K562 (cell line): ENCODE measurements around the gene SCUBE1. TPM values are rescaled to one million over a fixed set of nuclear protein-coding genes. Genes with fewer than 3 reads are reported as not detected.

Experiments
- ATAC-seq: fragments of 200-7000 bp; cut with Tn5 transposase; 3 replicates; pipeline ENCODE4 v1.9.1; 2020; ENCODE audit warnings: moderate library complexity
- BruUV-seq: library from RNA; stranded (reverse); fragments of 400-500 nt; replicated peaks from 2 replicates; lab custom pipeline; 2021; lab: Mats Ljungman, UMichigan
- CTCF ChIA-PET: fragments of 300-600 bp; formaldehyde crosslinking; extraction: SDS; loops from one replicate; lab custom pipeline; 2021; ENCODE audit warnings: low intra/inter-chr PET ratio; lab: Yijun Ruan, JAX
- POLR2A ChIA-PET: fragments of 300-600, 350-650 bp; sonication (Branson Sonifier 250); formaldehyde crosslinking; extraction: SDS; loops from one replicate; lab custom pipeline; 2021; ENCODE audit warnings: antibody characterized with exemption, inconsistent platforms; lab: Yijun Ruan, JAX
- DNase-seq, 4 experiments: peaks; one replicate each; pipeline versions ENCODE4 v3.0.0 to v3.0.0-alpha.2; 2011 to 2018; ENCODE audit warnings: low spot score in 3 of 4, mixed read lengths in 3 of 4; ENCODE audit errors: extremely low read depth in 1 of 4
- FAIRE-seq: peaks from 2 replicates; lab custom pipeline; 2011; peaks lifted over from hg19 to GRCh38; lab: Jason Lieb, UNC
- H2AFZ ChIP-seq: 2 replicates; pipeline ENCODE4 v1.6.0; 2011; ENCODE audit warnings: low read depth, low read length, control low read depth, inconsistent platforms
- H3K27ac ChIP-seq: fragments of 200-600 bp; 3 replicates; pipeline ENCODE4 v1.8.0; 2011; ENCODE audit warnings: low read depth, mild to moderate bottlenecking, control low read depth, inconsistent platforms, low read length, moderate library complexity, mixed read lengths; ENCODE audit errors: extremely low read depth
- H3K27me3 ChIP-seq, 2 experiments: fragments of 300-600 bp in 1 of 2; 2 replicates in 1 of 2; 3 replicates in 1 of 2; pipeline versions ENCODE4 v1.6.0 to v1.8.0; 2011; ENCODE audit warnings: inconsistent platforms in 2 of 2, low read length in 2 of 2, mild to moderate bottlenecking in 1 of 2, mixed read lengths in 1 of 2, moderate library complexity in 1 of 2; ENCODE audit not compliant: control insufficient read depth in 2 of 2, insufficient read depth in 2 of 2
- H3K36me3 ChIP-seq: fragments of 300-600 bp; 3 replicates; pipeline ENCODE4 v1.8.0; 2011; ENCODE audit warnings: mild to moderate bottlenecking, low read length, inconsistent platforms; ENCODE audit not compliant: control insufficient read depth, insufficient read depth
- H3K4me1 ChIP-seq, 2 experiments: fragments of 200-600 bp in 1 of 2; replicated peaks in 1 of 2; 2 replicates in 1 of 2; 3 replicates in 1 of 2; pipeline versions ENCODE4 v1.5.1 to v1.8.0; 2011; ENCODE audit warnings: inconsistent platforms in 2 of 2, low read length in 2 of 2, mild to moderate bottlenecking in 1 of 2, mixed read lengths in 1 of 2, moderate library complexity in 1 of 2; ENCODE audit not compliant: control insufficient read depth in 2 of 2, insufficient read depth in 2 of 2
- H3K4me2 ChIP-seq: 2 replicates; pipeline ENCODE4 v1.6.1; 2011; ENCODE audit warnings: low read length, control low read depth, inconsistent platforms, mixed read lengths; ENCODE audit not compliant: insufficient read depth
- H3K4me3 ChIP-seq: fragments of 200-600 bp; sonication (generic), shearing (Covaris generic); 2 replicates; pipeline ENCODE4 v1.5.1; 2016; ENCODE audit warnings: control low read depth, inconsistent platforms
- H3K79me2 ChIP-seq: fragments of 200-600 bp; 3 replicates; pipeline ENCODE4 v1.8.0; 2011; ENCODE audit warnings: low read length, inconsistent platforms; ENCODE audit not compliant: control insufficient read depth, insufficient read depth
- H3K9ac ChIP-seq, 2 experiments: 2 replicates each; pipeline versions ENCODE4 v1.6.0 to v1.6.1; 2011; ENCODE audit warnings: low read depth in 2 of 2, low read length in 2 of 2, control low read depth in 1 of 2, inconsistent platforms in 1 of 2, mild to moderate bottlenecking in 1 of 2, mixed read lengths in 1 of 2; ENCODE audit not compliant: insufficient read depth in 1 of 2
- H3K9me1 ChIP-seq: one replicate; pipeline ENCODE4 v1.6.0; 2011; ENCODE audit warnings: inconsistent platforms, mild to moderate bottlenecking, low read length, moderate library complexity; ENCODE audit not compliant: control insufficient read depth, insufficient read depth
- H3K9me3 ChIP-seq: replicated peaks from 2 replicates; pipeline ENCODE4 v1.5.1; 2011; ENCODE audit warnings: low read depth, low read length, inconsistent platforms; ENCODE audit not compliant: control insufficient read depth, insufficient read depth
- H4K20me1 ChIP-seq: replicated peaks from 2 replicates; pipeline ENCODE4 v1.6.1; 2011; ENCODE audit warnings: low read length, inconsistent platforms, mixed read lengths; ENCODE audit not compliant: control insufficient read depth, insufficient read depth
- DDX20 ChIP-seq: fragments of 450-650 bp; IDR thresholded peaks from 2 replicates; pipeline ENCODE4 v1.6.1; 2016; ENCODE audit warnings: missing genetic modification characterization, low read depth, mild to moderate bottlenecking, missing compliant biosample characterization, moderate library complexity
- KDM5B ChIP-seq: fragments of 200-600 bp; sonication (generic); IDR thresholded peaks from 2 replicates; pipeline ENCODE4 v1.6.1; 2012; ENCODE audit warnings: low read depth, mild to moderate bottlenecking, moderate library complexity, low read length, control low read depth, inconsistent platforms; ENCODE audit not compliant: insufficient replicate concordance
- SNRNP70 ChIP-seq: fragments of 200-400 bp; formaldehyde crosslinking; optimal IDR thresholded peaks from 2 replicates; pipeline ENCODE3; 2017; ENCODE audit warnings: low read depth, low read length
- SPI1 ChIP-seq: IDR thresholded peaks from 2 replicates; pipeline ENCODE4 v1.6.1; 2011; ENCODE audit warnings: low read depth, low read length, control low read depth, borderline replicate concordance
- SUPT5H ChIP-seq: fragments of 450-650 bp; IDR thresholded peaks from 2 replicates; pipeline ENCODE4 v1.6.1; 2016
- WGBS: fragments of 100-300 bp; shearing (Covaris generic); methylation state at CpG from one replicate; pipeline ENCODE4 v1.1.6; 2016; ENCODE audit warnings: low coverage, mixed read lengths; ENCODE audit not compliant: insufficient coverage; ENCODE audit errors: missing lambda C conversion rate; 5-methylcytosine and 5-hydroxymethylcytosine counted together
- in situ Hi-C: fragments of 300-500 bp; cut with MboI; formaldehyde crosslinking; loops from 4 replicates; pipeline ENCODE4 v1.15.0; 2018; ENCODE audit warnings: inconsistent platforms, mixed read lengths
- intact Hi-C: fragments of 100-400 bp; cut with micrococcal nuclease; formaldehyde crosslinking; loops from 2 replicates; pipeline ENCODE4 v1.14.2; 2022
- polyA plus RNA-seq, 8 experiments: library from polyadenylated mRNA; depleted of rRNA in 4 of 8; stranded (reverse) in 5 of 8; unstranded in 3 of 8; fragments of >200 nt; fragmentation: Nextera tagmentation in 2 of 8; fragmentation: Illumina TruSeq in 1 of 8; extraction: Ambion mirVana in 2 of 8; extraction: Trizol in 1 of 8; gene quantifications; 2 replicates each; pipeline versions ENCODE4 v1.2.1 to v1.2.3, GENCODE V29; 2011 to 2014; ENCODE audit warnings: inconsistent platforms in 1 of 8, missing spikeins in 1 of 8
- total RNA-seq, 7 experiments: library from RNA; depleted of rRNA in 6 of 7; stranded (reverse); fragments of >200 nt in 6 of 7; fragmentation: Illumina TruSeq in 2 of 7; extraction: Trizol in 2 of 7; gene quantifications; 2 replicates each; pipeline versions ENCODE4 v1.2.1 to v1.2.3, GENCODE V29; 2011 to 2021; ENCODE audit warnings: low replicate concordance in 1 of 7
- TF ChIP-seq, protein P1 (sequence below): fragments of 250-450 bp; sonication (Bioruptor Pico); IDR thresholded peaks from 2 replicates; pipeline ENCODE4 v1.8.0; 2022; ENCODE audit warnings: moderate library complexity, mild to moderate bottlenecking, inconsistent platforms
- TF ChIP-seq, protein P2 (sequence below): fragments of 450-650 bp; IDR thresholded peaks from 2 replicates; pipeline ENCODE4 v1.7.0; 2016; ENCODE audit warnings: borderline replicate concordance

The SCUBE1 gene
- total and polyA plus RNA-seq, 9 of the 15 experiments (the other 6 are each of a cell fraction or from before 2014, with no cell fraction given): 0.03 to 0.47 (median 0.29) TPM; not detected in 6

DNA sequence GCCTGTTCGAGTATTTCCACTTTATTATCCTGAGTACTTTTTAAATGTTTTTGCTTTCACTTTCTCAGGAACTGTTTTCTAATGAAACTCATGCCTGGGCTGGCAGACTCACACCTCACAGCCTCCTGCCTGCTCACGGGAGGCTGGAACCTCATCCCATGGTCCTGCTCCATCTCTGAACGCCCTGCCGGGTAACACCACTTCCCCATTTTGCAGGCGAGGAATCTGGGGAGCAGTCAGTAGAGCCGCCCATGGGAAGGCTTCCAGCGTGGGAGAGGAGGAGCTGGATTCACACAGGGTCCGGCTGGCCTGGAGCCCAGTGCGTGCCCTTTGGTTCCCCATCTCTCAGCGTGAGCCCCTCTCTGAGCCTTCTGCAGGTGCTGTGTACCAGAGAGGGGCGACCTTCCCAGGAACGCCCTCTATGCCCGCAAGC is 53.6 kb downstream of the SCUBE1 start:
- ATAC-seq (no peak), FAIRE-seq (no peak), DNase-seq (no peak)
- H3K9ac ChIP-seq: no peak overlapping the region
- TF ChIP-seq SPI1 (peak; percentile 89), SNRNP70 (no peak), SUPT5H (no peak), DDX20 (tag) (no peak), KDM5B (no peak)
- TF ChIP-seq, protein P1, sequence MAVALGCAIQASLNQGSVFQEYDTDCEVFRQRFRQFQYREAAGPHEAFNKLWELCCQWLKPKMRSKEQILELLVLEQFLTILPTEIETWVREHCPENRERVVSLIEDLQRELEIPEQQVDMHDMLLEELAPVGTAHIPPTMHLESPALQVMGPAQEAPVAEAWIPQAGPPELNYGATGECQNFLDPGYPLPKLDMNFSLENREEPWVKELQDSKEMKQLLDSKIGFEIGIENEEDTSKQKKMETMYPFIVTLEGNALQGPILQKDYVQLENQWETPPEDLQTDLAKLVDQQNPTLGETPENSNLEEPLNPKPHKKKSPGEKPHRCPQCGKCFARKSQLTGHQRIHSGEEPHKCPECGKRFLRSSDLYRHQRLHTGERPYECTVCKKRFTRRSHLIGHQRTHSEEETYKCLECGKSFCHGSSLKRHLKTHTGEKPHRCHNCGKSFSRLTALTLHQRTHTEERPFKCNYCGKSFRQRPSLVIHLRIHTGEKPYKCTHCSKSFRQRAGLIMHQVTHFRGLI: no peak
- TF ChIP-seq, protein P2, sequence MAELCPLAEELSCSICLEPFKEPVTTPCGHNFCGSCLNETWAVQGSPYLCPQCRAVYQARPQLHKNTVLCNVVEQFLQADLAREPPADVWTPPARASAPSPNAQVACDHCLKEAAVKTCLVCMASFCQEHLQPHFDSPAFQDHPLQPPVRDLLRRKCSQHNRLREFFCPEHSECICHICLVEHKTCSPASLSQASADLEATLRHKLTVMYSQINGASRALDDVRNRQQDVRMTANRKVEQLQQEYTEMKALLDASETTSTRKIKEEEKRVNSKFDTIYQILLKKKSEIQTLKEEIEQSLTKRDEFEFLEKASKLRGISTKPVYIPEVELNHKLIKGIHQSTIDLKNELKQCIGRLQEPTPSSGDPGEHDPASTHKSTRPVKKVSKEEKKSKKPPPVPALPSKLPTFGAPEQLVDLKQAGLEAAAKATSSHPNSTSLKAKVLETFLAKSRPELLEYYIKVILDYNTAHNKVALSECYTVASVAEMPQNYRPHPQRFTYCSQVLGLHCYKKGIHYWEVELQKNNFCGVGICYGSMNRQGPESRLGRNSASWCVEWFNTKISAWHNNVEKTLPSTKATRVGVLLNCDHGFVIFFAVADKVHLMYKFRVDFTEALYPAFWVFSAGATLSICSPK: no peak
- no peak overlapping the region for H2AFZ ChIP-seq
- in situ Hi-C loops (no loop called here), intact Hi-C loops (no loop called here)
- no peaks in the 10 kb centered on the region for H3K79me2 ChIP-seq
- no peak overlapping the region for H3K4me3 ChIP-seq
- WGBS: 18% methylated on average over 6 of the region's 13 CpGs
- H3K36me3 ChIP-seq: no peaks in the 10 kb centered on the region
- H3K27ac ChIP-seq: no peak overlapping the region
- no peak overlapping the region; the same call in 1 of the 2 replicates for H3K4me2 ChIP-seq
- peaks cover 4% of the 10 kb centered on the region for H3K9me1 ChIP-seq
- BruUV-seq: no TSS peak
- no peaks in the 10 kb centered on the region for H4K20me1 ChIP-seq
- H3K27me3 ChIP-seq: peaks cover 2 to 21% of the 10 kb centered on the region in 2 experiments; a peak in 4 of 5 replicates
- H3K9me3 ChIP-seq: no peaks in the 10 kb centered on the region
- H3K4me1 ChIP-seq: peaks cover 11 to 26% of the 10 kb centered on the region in 2 experiments; a peak in 4 of 5 replicates
- CTCF ChIA-PET: no interaction called here
- POLR2A ChIA-PET: interaction anchor here (0.7 kb wide), 1 partner anchor 11 kb away, joined by 3 read pairs; no protein-coding TSS in a partner anchor
